GM10266 (cell line): ENCODE results near the gene LRP1B.

Source experiments
- DNase-seq: peaks from one replicate; pipeline ENCODE4 v3.0.0; 2012; ENCODE audit errors: extremely low spot score
- TF ChIP-seq, protein P1 (sequence below): IDR thresholded peaks from 2 replicates; pipeline ENCODE4 v1.5.1; 2012; ENCODE audit warnings: mild to moderate bottlenecking, low read depth; ENCODE audit not compliant: control insufficient read depth, insufficient read depth; ENCODE audit errors: missing control alignments

The LRP1B gene

DNA sequence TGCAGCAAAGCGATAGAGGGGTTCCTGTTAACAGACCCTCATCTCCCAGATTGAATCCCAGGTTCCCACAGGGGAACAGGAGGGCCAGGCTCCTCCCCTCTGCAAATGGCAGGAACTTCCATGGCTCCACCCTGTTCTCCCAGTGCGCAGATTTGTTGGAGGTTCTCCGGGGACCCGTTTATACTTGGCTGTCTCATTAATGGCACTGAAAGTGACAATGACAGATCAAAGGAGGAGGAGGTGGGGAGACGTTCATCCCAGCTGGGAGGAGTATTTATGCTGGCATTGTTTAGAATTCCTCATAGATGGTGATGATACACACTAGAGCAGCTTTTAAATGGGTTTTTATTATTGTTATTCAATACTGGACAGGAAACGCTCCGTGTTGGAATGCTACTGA lies 186.9 kb downstream of the LRP1B start:
- TF ChIP-seq, protein P1, sequence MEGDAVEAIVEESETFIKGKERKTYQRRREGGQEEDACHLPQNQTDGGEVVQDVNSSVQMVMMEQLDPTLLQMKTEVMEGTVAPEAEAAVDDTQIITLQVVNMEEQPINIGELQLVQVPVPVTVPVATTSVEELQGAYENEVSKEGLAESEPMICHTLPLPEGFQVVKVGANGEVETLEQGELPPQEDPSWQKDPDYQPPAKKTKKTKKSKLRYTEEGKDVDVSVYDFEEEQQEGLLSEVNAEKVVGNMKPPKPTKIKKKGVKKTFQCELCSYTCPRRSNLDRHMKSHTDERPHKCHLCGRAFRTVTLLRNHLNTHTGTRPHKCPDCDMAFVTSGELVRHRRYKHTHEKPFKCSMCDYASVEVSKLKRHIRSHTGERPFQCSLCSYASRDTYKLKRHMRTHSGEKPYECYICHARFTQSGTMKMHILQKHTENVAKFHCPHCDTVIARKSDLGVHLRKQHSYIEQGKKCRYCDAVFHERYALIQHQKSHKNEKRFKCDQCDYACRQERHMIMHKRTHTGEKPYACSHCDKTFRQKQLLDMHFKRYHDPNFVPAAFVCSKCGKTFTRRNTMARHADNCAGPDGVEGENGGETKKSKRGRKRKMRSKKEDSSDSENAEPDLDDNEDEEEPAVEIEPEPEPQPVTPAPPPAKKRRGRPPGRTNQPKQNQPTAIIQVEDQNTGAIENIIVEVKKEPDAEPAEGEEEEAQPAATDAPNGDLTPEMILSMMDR = no peak
- no peak for DNase-seq

DNA sequence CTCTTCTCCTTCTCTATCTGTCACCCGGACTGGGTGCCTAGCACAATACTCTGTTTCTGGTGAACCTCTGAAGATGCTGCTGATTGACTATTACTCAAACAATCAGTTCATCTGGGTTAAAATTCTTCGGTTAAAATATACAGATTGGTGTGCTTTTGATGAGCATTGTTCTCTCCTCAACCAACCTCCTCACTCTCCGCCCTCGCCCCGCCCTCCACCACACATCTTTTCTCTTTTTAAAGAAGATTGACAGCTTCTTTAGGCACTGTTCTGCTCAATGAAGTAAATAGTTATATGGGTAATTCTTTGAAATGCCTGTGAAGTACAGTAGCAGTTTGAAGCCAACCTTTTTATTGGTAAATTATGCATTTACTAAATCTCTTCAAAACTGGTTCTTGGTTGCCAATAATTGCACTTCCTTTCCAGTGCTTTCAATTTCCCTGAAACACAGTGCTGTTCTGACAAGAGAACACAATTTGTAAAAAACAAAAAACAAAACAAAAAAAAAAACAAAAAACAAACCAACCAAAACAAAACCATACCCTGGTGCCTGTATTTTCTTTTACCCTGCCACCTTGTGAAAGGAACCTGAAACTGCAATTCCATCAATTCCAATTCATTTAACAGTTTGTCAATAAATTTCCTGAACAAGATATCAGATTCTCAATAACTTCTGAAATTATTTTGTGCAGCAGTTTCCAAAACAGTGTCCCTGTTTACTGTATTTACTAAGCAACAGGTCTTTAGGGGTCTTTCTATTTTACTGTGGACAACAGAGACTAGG lies 188.6 kb downstream of the LRP1B start:
- no peak for DNase-seq
- TF ChIP-seq, protein P1 = no peak

DNA sequence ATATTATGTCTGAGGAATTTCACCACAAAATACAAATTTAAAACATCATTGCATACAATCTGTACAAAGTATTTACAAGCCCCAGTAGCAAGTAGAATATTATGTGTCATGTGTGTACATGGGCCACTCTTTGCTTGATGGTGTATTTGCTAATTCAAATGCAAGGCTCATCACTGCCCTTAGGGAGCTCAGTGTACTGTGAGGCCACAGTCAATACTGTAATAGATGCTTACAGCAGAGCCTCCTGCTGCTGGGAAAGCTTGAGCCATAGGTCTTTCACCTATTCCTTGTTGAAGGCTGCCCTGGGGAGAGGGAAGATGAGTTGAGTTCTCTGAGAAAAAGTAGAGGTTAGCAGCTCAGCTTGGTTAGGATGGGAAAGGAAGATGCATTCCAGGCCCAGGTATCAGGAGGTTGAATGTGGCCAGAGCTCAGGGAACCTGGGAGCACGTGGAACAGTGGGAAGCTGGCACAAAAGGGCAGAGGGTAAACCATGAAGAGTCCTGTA lies 189.6 kb downstream of the LRP1B start:
- TF ChIP-seq, protein P1 = no peak
- DNase-seq = no peak

DNA sequence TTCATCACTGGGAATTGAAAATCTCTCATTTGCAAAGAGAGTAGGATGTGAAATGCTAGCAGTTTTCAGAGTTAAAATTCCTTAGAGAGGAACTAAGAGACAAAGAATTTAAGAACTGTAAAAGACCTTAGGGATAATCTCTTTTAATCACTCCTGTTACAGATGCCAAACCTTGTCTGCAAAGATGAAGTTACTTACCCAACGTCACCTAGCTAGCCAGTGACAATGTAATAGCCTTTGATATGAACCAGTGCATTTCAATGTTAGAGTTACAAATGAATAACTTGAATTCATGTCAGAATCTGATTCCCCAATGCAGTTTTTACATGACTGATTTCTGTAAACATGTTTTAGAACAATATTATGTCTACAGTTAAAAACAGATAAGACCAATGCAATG lies 190.1 kb downstream of the LRP1B start:
- DNase-seq = no peak
- TF ChIP-seq, protein P1 = no peak

DNA sequence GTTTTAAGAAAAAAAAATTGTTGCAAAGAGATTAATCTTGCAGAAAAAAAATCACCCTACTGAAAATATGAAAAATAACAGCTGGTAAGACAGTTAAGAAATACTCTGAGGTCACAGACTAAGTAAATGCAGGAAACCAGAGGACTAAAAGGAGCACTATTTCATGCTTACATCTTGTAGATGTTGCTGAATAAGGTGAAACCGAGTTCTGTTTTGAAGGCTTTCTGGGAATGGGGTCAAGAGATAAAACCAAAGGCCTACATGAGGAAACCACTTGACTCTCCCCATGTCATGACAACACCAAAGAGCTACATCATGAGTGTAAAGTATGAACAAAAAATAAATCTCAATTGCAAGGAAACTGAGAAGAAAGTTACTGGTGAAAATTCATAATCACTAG lies 197.6 kb downstream of the LRP1B start:
- TF ChIP-seq, protein P1 = no peak
- DNase-seq = no peak

DNA sequence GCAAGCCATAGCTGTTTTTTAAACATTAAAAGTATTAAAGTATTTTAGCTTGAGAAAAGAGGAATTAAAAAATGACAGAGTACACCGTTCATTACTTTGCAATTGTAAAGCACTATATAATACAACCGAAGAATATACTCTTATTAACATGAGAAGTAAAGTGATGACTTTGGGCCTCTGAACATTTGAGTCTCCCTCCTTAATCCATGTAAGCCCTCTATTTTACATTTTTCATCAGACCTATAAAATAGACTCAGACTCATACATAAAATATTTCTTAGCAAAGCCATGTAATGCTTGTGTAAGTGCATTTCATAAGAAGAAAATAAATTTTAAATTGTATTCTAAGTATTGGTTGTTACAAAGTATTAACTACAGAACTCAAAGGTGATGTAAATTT lies 198.6 kb downstream of the LRP1B start:
- no peak for DNase-seq
- TF ChIP-seq, protein P1 = no peak

DNA sequence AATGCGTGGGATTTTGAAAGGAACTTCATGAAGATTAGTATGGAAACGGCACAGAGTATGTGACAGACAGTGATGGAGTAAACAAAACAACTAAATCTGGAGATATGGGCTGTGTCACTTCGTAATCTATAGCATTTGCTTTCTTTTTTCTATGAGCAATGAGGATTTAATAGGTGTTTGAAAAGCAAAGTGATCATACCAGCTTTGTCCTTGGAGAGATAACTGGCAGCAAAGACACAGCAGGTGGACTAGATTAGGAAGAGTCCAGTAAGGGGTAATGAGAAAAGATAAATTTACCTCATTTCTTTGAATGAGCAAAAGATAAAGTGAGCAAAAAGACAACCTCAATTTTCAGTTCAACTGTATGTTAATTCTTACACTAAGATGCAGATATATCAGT lies 199.0 kb downstream of the LRP1B start:
- no peak for DNase-seq
- TF ChIP-seq, protein P1 = no peak
